GM06990 (cell line): ENCODE measurements around the gene C12orf75.
A peak's percentile ranks its signal among the peaks of the same experiment; 100 is the strongest.
"Not testable (repeated sequence)": the region's sequence is repeated elsewhere in the genome, so short reads cannot be mapped to it uniquely, and the experiment has no call there.

Experiments
- DNase-seq: peaks from one replicate; pipeline ENCODE4 v3.0.0-alpha.2; 2011; ENCODE audit not compliant: insufficient read length; ENCODE audit errors: extremely low read depth
- H3K27me3 ChIP-seq: replicated peaks from 2 replicates; pipeline ENCODE4 v1.6.0; 2011; ENCODE audit warnings: low read length; ENCODE audit not compliant: control insufficient read depth, insufficient read depth
- H3K36me3 ChIP-seq: 2 replicates; pipeline ENCODE4 v1.5.1; 2011; ENCODE audit warnings: low read length; ENCODE audit not compliant: control insufficient read depth, insufficient read depth
- H3K4me3 ChIP-seq: replicated peaks from 2 replicates; pipeline ENCODE4 v1.5.1; 2011; ENCODE audit warnings: low read depth, mild to moderate bottlenecking, control low read depth, low read length
- CTCF ChIP-seq: IDR thresholded peaks from 2 replicates; pipeline ENCODE4 v1.5.1; 2011; ENCODE audit warnings: low read length, control low read depth, mild to moderate bottlenecking, inconsistent platforms; ENCODE audit not compliant: insufficient read depth, poor library complexity, severe bottlenecking

C12orf75 gene

GRCh38 chr12:105324704-105325103, 5.8 kb upstream of the C12orf75 start:
- H3K27me3 ChIP-seq = no peaks in the 10 kb centered on the region
- no peak for DNase-seq
- no peaks in the 10 kb centered on the region for H3K36me3 ChIP-seq
- TF ChIP-seq CTCF = no peak
- no peak overlapping the region for H3K4me3 ChIP-seq

GRCh38 chr12:105325117-105325516, 5.4 kb upstream of the C12orf75 start:
- no peak for TF ChIP-seq CTCF
- no peak overlapping the region for H3K4me3 ChIP-seq
- no peak for DNase-seq
- no peaks in the 10 kb centered on the region for H3K36me3 ChIP-seq
- no peaks in the 10 kb centered on the region for H3K27me3 ChIP-seq

GRCh38 chr12:105329926-105330282, 587 bp upstream of the C12orf75 start:
- Histone ChIP-seq H3K27me3 (no peaks in the 10 kb centered on the region), H3K36me3 (no peaks in the 10 kb centered on the region; the same call in 1 of the 2 replicates), H3K4me3 (peak overlapping the region; percentile 83)
- no peak for TF ChIP-seq CTCF
- no peak for DNase-seq

- TF ChIP-seq CTCF = no peak
- H3K27me3 ChIP-seq = no peaks in the 10 kb centered on the region
- no peaks in the 10 kb centered on the region; the same call in 1 of the 2 replicates for H3K36me3 ChIP-seq
- H3K4me3 ChIP-seq = peak overlapping the region; percentile 83
- peak; percentile 57 for DNase-seq
Measured at GRCh38 chr12:105330931-105331804, 677 bp downstream of the C12orf75 start.

- no peaks in the 10 kb centered on the region for H3K27me3 ChIP-seq
- no peak for TF ChIP-seq CTCF
- peak; percentile 18 for DNase-seq
- peak overlapping the region; percentile 83 for H3K4me3 ChIP-seq
- H3K36me3 ChIP-seq = no peaks in the 10 kb centered on the region; the same call in 1 of the 2 replicates
Measured at GRCh38 chr12:105331805-105332251, 1.3 kb downstream of the C12orf75 start.

- not testable (repeated sequence) for H3K27me3 ChIP-seq, H3K36me3 ChIP-seq, DNase-seq
- peak overlapping the region; percentile 83 for H3K4me3 ChIP-seq
Measured at GRCh38 chr12:105332286-105332685, 1.8 kb downstream of the C12orf75 start.
